Measurements from ENCODE around the gene TBC1D9B. TPM values are rescaled to one million over a fixed set of nuclear protein-coding genes. Genes with fewer than 3 reads are reported as not detected.

Gene TBC1D9B
- total and polyA plus RNA-seq, 9 of the 15 experiments (the other 6 are each of a cell fraction or from before 2014, with no cell fraction given) = 2.9 to 59.1 (median 33.5) TPM

DNA sequence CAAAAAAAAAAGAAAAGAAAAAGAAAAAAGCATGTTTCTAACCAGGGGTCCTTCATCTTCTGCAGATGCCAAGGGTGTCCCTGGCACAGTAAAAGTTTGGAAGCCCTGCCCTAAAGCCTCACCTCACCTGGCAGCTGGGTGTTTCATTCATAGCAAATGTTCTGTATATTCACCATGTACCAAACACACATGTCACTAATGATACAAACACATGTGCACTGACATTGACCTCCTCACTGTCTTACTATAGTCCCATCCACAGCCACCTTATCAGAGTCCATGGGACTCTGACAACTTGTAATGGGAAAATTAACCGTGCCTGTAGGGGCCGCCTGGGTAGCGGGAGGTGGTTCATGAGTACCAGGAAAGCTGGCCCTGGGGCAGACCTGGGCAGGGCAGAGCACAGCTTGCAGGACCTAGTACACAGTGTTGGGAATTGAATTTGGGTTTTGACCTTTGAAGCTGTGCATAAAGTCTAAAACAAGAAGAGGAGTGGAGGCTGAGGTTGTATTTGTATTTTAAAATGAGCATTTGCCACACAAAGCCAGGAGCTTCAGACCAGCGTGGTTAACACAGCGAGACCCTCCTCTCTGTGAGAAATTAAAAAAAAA is 94.6 kb downstream of the TBC1D9B start (continued):
- TF ChIP-seq, protein P1, sequence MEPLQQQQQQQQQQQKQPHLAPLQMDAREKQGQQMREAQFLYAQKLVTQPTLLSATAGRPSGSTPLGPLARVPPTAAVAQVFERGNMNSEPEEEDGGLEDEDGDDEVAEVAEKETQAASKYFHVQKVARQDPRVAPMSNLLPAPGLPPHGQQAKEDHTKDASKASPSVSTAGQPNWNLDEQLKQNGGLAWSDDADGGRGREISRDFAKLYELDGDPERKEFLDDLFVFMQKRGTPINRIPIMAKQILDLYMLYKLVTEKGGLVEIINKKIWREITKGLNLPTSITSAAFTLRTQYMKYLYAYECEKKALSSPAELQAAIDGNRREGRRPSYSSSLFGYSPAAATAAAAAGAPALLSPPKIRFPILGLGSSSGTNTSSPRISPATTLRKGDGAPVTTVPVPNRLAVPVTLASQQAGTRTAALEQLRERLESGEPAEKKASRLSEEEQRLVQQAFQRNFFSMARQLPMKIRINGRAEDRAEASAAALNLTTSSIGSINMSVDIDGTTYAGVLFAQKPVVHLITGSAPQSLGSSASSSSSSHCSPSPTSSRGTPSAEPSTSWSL (CRISPR knock-in tag; IDR thresholded peaks at IDR 0.05; ENCODE audit: borderline replicate concordance) = no peak
- TF ChIP-seq MIER1 (IDR thresholded peaks at IDR 0.05; ENCODE audit: low read depth) (no peak), MTA1 (IDR thresholded peaks at IDR 0.05; ENCODE audit: borderline replicate concordance) (no peak)
- TF ChIP-seq, protein P2, sequence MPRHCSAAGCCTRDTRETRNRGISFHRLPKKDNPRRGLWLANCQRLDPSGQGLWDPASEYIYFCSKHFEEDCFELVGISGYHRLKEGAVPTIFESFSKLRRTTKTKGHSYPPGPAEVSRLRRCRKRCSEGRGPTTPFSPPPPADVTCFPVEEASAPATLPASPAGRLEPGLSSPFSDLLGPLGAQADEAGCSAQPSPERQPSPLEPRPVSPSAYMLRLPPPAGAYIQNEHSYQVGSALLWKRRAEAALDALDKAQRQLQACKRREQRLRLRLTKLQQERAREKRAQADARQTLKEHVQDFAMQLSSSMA (CRISPR knock-in tag; IDR thresholded peaks at IDR 0.05) = no peak

DNA sequence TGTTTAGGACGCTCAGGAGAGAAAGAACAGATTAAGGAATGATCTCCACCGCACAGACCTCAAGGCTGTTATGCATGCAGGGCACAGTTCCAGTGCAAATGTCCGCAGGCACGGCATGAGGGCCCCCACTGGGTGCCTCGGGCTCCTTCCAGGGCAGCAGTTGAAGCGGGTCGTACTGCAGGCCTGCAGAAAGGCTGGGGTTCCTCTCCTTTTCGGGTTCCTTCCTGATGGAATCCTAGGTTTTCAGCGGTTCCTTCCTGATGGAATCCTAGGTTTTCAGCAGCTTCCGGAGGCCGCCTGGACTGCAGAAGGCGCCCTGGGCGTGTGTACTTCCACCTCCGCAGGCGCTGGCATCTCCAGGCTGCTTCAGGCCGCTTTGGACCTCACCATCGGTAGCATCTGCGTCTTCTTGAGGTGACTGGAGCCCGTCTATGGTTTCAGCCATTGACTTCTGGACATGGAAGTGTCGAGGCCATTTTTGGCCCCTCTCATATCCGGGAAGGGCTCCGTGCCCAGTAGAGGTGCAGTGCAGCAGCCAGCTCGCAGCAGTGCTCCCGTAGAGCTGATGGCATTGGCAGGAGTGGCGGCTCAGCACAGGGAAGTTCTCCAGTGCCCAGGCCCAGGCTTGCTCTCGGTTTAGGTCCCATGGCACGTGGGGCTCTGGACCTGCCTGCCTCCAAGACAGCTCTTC is 95.4 kb downstream of the TBC1D9B start:
- peak overlapping the region; percentile 72 to 97 for H3K9ac ChIP-seq (ENCODE audit: insufficient read depth in 1 of 2, low read depth in 2 of 2, low read length in 2 of 2)
- no peak for FAIRE-seq
- intact Hi-C loops (cut with micrococcal nuclease) = no loop called here
- no peaks in the 10 kb centered on the region for H3K27me3 ChIP-seq (ENCODE audit: control insufficient read depth in 2 of 2, insufficient read depth in 2 of 2, low read length in 2 of 2)
- 17% methylated on average over 26 of the region's 27 CpGs for WGBS (ENCODE audit: insufficient coverage, low coverage, missing lambda C conversion rate)
- CTCF ChIA-PET (ENCODE audit: low intra/inter-chr PET ratio) = no interaction called here
- H4K20me1 ChIP-seq (replicated peaks; ENCODE audit: control insufficient read depth, insufficient read depth, low read length) = no peaks in the 10 kb centered on the region
- peak overlapping the region; percentile 65 for H3K4me3 ChIP-seq
- H3K36me3 ChIP-seq (ENCODE audit: control insufficient read depth, insufficient read depth, low read length) = peaks cover 35% of the 10 kb centered on the region; the same call in 2 of the 3 replicates
- no peaks in the 10 kb centered on the region for H3K9me1 ChIP-seq (ENCODE audit: control insufficient read depth, insufficient read depth, low read length)
- peak; percentile 19 for ATAC-seq
- H3K27ac ChIP-seq (ENCODE audit: extremely low read depth, low read depth, low read length) = peak overlapping the region; percentile 92
- POLR2A ChIA-PET = interaction anchor here (0.6 to 3.3 kb wide), 4 partner anchors 9 to 787 kb away, joined by 3 to 30 read pairs (median 5); partner anchors contain the start of gene SQSTM1
- H3K4me2 ChIP-seq (ENCODE audit: insufficient read depth, low read length) = peak overlapping the region; percentile 75
- H3K4me1 ChIP-seq (replicated peaks in 1 of 2; ENCODE audit: control insufficient read depth in 2 of 2, insufficient read depth in 2 of 2, low read length in 2 of 2) = peaks cover 7 to 41% of the 10 kb centered on the region in 2 experiments; a peak in 4 of 5 replicates
- no TSS peak for BruUV-seq (replicated peaks)
- no peak for DNase-seq (ENCODE audit: extremely low read depth in 1 of 4, low spot score in 3 of 4)
- H3K9me3 ChIP-seq (replicated peaks; ENCODE audit: control insufficient read depth, insufficient read depth, low read depth, low read length) = no peaks in the 10 kb centered on the region
- peaks cover 40% of the 10 kb centered on the region for H3K79me2 ChIP-seq (ENCODE audit: control insufficient read depth, insufficient read depth, low read length)
- in situ Hi-C loops (cut with MboI) = no loop called here
- no peak overlapping the region for H2AFZ ChIP-seq (ENCODE audit: low read depth, low read length)
- TF ChIP-seq KAT8 (IDR thresholded peaks at IDR 0.05; ENCODE audit: low read depth) = no peak
- TF ChIP-seq KLF16 (IDR thresholded peaks at IDR 0.05) = no peak
- 0 out of 2 replicates have a peak, but pooled peaks have one; percentile 20 for TF ChIP-seq ZBTB17 (CRISPR knock-in tag; IDR thresholded peaks at IDR 0.05)

All from K562 (cell line).